Measurements from ENCODE around the gene HEXA. TPM values are rescaled to one million over a fixed set of nuclear protein-coding genes. Genes with fewer than 3 reads are reported as not detected.

HEXA gene
- total and polyA plus RNA-seq, 2 of the 8 experiments (the other 6 are each of a cell fraction or from before 2014, with no cell fraction given) = 52.5 to 73.7 TPM

- Histone ChIP-seq H2BK5ac (ENCODE audit: low read depth, low read length) (no peak overlapping the region), H2BK12ac (ENCODE audit: low read depth, low read length) (no peak overlapping the region), H3K4me2 (ENCODE audit: insufficient read depth in 1 of 2, low read depth in 2 of 2, low read length in 2 of 2) (no peak overlapping the region), H2BK120ac (replicated peaks; ENCODE audit: low read depth, low read length) (no peak overlapping the region), H2BK15ac (ENCODE audit: low read length) (no peak overlapping the region), H2AK5ac (ENCODE audit: low read depth, low read length) (no peak overlapping the region), H3K4me3 (ENCODE audit: extremely low read depth in 1 of 4, insufficient read depth in 2 of 4, low read depth in 3 of 4, low read length in 4 of 4) (no peak overlapping the region), H3K27ac (ENCODE audit: low read depth, low read length) (no peak overlapping the region), H3K27me3 (replicated peaks in 1 of 4; ENCODE audit: control insufficient read depth in 3 of 4, extremely low read depth in 1 of 4, insufficient read depth in 3 of 4, low read length in 3 of 4) (peaks cover 5 to 26% (median 21%) of the 10 kb centered on the region in 4 experiments), H3K79me2 (ENCODE audit: control insufficient read depth in 1 of 2, insufficient read depth in 2 of 2, low read length in 2 of 2) (no peaks in the 10 kb centered on the region), H3K56ac (replicated peaks; ENCODE audit: insufficient read length, low read depth, low read length) (no peak overlapping the region), H2BK20ac (ENCODE audit: low read length) (no peak overlapping the region), H3K79me1 (ENCODE audit: low read depth, low read length) (no peaks in the 10 kb centered on the region), H3K9ac (replicated peaks in 1 of 4; ENCODE audit: extremely low read depth in 1 of 4, low read depth in 3 of 4, low read length in 3 of 4) (no peak overlapping the region), H4K91ac (replicated peaks; ENCODE audit: insufficient read length, low read length) (no peak overlapping the region), H3K23me2 (ENCODE audit: low read depth, low read length) (peaks cover 4% of the 10 kb centered on the region), H3K23ac (ENCODE audit: insufficient read length) (no peak overlapping the region), H4K8ac (ENCODE audit: extremely low read depth, insufficient read depth, low read length) (no peak overlapping the region), H3K9me3 (ENCODE audit: insufficient read depth in 2 of 2, low read depth in 1 of 2, low read length in 1 of 2) (no peaks in the 10 kb centered on the region), H3K4me1 (replicated peaks in 1 of 4; ENCODE audit: control insufficient read depth in 3 of 4, insufficient read depth in 4 of 4, low read length in 3 of 4) (peaks cover 0 to 4% (median 0%) of the 10 kb centered on the region in 4 experiments; a peak in 1 of 7 replicates), H3K36me3 (ENCODE audit: control insufficient read depth in 2 of 4, insufficient read depth in 4 of 4, low read length in 3 of 4) (no peaks in the 10 kb centered on the region), H3K14ac (ENCODE audit: insufficient read length) (no peak overlapping the region), H4K5ac (ENCODE audit: insufficient read length, low read depth, low read length) (no peak overlapping the region), H3K18ac (ENCODE audit: extremely low read depth, low read length) (no peak overlapping the region), H4K20me1 (replicated peaks in 1 of 2; ENCODE audit: control insufficient read depth in 1 of 2, insufficient read depth in 2 of 2, low read length in 2 of 2) (peaks cover 2 to 6% of the 10 kb centered on the region in 2 experiments), H2AFZ (ENCODE audit: low read length) (no peak overlapping the region), H3K4ac (replicated peaks; ENCODE audit: insufficient read length, low read depth, low read length) (no peak overlapping the region)
- 79% methylated on average over 6 of the region's 6 CpGs; no CpG with 5 or more reads in 1 of the 2 experiments for WGBS, 2 experiments (ENCODE audit: extremely low coverage in 1 of 2, insufficient coverage in 1 of 2, insufficient read length in 1 of 2, insufficient replicate concordance in 2 of 2, low coverage in 1 of 2, low lambda C conversion rate in 2 of 2, missing lambda C conversion rate in 1 of 2)
- no peak for TF ChIP-seq MAX (IDR thresholded peaks at IDR 0.05)
- no peak for TF ChIP-seq CBX5 (IDR thresholded peaks at IDR 0.05; ENCODE audit: low read depth, low read length)
- no peak for TF ChIP-seq SUZ12 (IDR thresholded peaks at IDR 0.05; ENCODE audit: low read length)
- no peak for TF ChIP-seq KDM4A (IDR thresholded peaks at IDR 0.05; ENCODE audit: low read depth, low read length, severe bottlenecking)
- TF ChIP-seq KDM1A (IDR thresholded peaks at IDR 0.05; ENCODE audit: borderline replicate concordance, low read length) = no peak
- TF ChIP-seq, protein P1, sequence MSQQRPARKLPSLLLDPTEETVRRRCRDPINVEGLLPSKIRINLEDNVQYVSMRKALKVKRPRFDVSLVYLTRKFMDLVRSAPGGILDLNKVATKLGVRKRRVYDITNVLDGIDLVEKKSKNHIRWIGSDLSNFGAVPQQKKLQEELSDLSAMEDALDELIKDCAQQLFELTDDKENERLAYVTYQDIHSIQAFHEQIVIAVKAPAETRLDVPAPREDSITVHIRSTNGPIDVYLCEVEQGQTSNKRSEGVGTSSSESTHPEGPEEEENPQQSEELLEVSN (IDR thresholded peaks at IDR 0.05) = no peak
- TF ChIP-seq POLR2A (IDR thresholded peaks at IDR 0.05; ENCODE audit: control extremely low read depth in 1 of 2, low read depth in 2 of 2, low read length in 2 of 2) = no peak
- no peak for TF ChIP-seq CEBPB (IDR thresholded peaks at IDR 0.05; ENCODE audit: low read depth, low read length)
- no peak for TF ChIP-seq CREB1 (IDR thresholded peaks at IDR 0.05)
- no peak for TF ChIP-seq CBX8 (IDR thresholded peaks at IDR 0.05; ENCODE audit: borderline replicate concordance, low read depth, low read length)
- no peak for TF ChIP-seq EZH2 (IDR thresholded peaks at IDR 0.05; ENCODE audit: low read depth, low read length, severe bottlenecking)
- no peak for TF ChIP-seq TBP (IDR thresholded peaks at IDR 0.05; ENCODE audit: low read depth, low read length)
- TF ChIP-seq SAP30 (IDR thresholded peaks at IDR 0.05; ENCODE audit: insufficient read depth, insufficient replicate concordance, low read length) = no peak
- peak in 1 of 2 experiments; percentile 23 for DNase-seq (ENCODE audit: low read depth in 1 of 2, low spot score in 2 of 2)
- POLR2A ChIA-PET (ENCODE audit: partially characterized antibody) = no interaction called here
- CTCF ChIA-PET (ENCODE audit: partially characterized antibody) = no interaction called here
- no peak for FAIRE-seq
Measured at GRCh38 chr15:72315706-72316370, 60.0 kb downstream of the HEXA start.
